Measurements from ENCODE around the gene IQCE.

- TF ChIP-seq POLR2A (IDR thresholded peaks at IDR 0.05) (no peak), CTCF (IDR thresholded peaks at IDR 0.05) (no peak), POLR2AphosphoS5 (IDR thresholded peaks at IDR 0.05) (no peak)
These were observed 47.0 kb upstream of the IQCE start for GRCh38 chr7:2511769-2512168.

Data from upper lobe of left lung (tissue), 4 donors.